Stimulated activated CD8-positive, alpha-beta memory T cell treated with anti-CD3 and anti-CD28 coated beads, Interleukin-12 subunit alpha, Interleukin-12 subunit beta, amount 100 ng/mL, for 1 hour (primary cell): ENCODE results near the gene CCND1.

Experiments used
- DNase-seq: peaks from one replicate; pipeline ENCODE4 v3.0.0-alpha.2; 2020; ENCODE audit warnings: low read depth

The CCND1 gene

DNA sequence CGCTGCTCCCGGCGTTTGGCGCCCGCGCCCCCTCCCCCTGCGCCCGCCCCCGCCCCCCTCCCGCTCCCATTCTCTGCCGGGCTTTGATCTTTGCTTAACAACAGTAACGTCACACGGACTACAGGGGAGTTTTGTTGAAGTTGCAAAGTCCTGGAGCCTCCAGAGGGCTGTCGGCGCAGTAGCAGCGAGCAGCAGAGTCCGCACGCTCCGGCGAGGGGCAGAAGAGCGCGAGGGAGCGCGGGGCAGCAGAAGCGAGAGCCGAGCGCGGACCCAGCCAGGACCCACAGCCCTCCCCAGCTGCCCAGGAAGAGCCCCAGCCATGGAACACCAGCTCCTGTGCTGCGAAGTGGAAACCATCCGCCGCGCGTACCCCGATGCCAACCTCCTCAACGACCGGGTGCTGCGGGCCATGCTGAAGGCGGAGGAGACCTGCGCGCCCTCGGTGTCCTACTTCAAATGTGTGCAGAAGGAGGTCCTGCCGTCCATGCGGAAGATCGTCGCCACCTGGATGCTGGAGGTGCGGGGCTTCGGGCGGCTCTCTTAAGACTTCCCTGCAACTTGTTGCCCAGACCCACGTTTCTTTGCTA is at the start of gene CCND1:
Gene CCND1, plus strand, starts transcription at position 162 of the 587 bp plus-strand sequence. Its CDS starts 158 bp downstream, at position 320.
- no peak for DNase-seq

DNA sequence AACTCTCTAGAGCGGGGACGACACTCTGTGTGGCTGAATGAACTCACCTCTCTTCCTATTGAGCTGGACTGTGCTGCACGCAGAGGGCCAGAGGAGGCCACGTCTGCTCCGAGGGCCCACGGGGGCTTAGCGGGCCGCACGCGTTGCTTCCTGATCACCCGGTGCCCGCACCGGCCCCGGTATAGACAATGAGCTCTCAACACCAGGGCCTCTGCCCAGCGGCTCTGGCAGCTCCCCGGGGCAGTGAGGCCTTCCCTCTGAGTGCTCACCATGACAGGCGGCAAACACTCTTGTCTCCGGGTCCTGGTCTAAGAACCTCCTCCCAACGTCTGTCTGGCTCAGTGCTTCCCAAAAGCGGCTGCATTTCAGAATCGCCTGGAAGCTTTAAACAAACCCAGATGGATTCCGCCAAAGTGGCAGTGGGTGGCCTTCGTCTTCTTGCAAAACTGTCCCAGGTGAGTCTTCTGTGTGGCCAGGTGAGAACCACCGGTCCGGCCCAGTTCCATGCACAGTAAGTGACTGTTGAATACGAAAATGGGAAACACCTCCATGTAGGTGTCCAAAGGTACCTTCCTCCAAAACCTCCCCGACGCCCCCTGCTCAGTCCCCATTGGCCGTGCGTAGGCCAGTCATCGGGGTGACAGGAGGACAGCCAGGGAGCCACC is 47.8 kb upstream of the CCND1 start:
- DNase-seq = no peak

DNA sequence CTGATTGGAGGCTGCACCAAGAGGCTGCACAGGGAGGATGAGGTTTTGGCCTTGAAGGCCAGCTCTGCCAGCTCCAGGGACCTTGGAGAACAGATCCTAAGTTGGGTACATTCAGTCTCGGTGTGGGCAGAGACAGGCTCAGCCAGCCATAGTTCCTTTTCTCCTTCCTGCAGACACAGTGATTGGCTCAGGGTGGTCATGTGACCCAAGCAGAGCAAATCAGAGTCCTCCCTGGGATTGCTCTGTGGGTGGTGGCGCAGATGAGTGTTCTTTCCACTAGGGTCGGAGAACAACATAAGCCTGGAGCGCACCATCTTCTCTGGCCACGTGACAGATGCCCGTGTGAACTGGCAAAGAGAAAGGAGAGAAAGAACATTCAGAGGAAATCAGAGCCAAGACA is 47.1 kb upstream of the CCND1 start:
- no peak for DNase-seq

DNA sequence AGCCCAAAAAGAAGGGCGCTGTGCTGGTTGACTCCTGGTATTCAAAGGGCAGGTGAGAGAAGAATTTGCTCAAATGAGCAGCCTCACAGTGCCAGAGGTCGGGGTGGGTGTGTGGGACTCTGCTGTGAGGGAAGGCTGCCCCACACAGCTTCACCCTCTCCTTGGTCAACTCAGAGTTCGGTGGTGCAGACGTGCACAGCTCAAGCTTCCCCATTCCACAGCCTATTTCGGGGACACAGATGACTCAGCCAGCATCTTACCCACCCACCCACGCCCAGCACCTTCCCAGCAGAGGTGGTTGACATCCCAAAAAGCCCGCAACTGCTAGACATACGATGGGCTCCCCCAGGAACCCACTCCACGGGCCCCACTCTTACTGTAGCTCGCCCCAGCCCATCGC is 46.5 kb upstream of the CCND1 start:
- DNase-seq = no peak

DNA sequence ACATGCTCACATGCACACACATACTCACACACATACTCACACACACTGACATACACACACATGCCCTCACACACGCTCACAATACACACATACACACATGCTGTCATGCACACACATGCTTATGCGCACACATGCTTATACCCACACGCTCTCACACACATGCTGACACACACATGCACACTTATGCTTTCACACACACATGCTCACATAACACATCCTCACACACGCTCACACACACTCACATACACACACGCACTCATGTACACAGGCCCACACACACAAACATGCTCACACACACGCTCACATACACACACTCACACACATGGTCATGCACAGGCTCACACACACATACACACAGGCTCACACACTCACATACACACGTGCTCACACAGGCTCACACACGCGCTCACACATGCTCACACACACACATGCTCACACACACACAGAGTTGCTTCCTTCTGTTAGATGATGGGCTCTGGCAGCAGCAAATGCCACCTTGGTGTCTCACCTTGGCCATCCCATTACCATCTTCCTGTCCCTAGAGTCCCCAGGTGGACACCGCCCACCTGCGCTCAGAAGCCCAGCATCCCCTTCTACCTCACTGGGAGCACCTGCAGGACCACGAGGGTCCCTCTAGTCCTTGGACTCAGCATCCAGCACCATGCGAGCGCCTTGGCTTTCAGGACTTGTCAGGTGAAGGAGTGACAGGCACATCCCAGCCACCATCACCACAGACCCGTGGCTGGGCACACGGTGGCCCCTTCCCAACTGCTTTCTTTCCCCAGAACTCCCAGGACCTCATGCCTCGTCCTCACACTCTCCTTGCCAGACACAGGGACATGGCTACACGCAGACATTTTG is 44.9 kb upstream of the CCND1 start:
- DNase-seq = no peak

DNA sequence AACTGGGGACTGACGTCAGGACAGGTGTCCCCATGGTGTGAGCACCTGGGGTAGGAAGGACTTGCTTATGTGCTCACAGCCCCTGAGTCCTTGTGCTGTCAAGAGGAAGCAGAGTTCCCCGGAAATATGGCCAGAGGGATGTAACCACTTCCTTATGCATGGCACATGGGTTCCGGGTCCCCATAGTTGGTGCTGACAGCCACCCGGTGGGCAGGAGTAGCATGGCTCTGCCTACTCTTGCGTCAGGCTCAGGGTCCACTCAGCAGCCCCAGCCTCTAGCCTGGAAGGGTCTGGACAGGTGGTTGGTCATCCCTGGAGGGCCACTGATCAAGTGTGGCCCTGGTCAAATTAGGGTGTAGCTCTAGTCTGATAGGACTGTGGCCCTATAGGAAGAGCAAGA is 42.8 kb upstream of the CCND1 start:
- DNase-seq = no peak

DNA sequence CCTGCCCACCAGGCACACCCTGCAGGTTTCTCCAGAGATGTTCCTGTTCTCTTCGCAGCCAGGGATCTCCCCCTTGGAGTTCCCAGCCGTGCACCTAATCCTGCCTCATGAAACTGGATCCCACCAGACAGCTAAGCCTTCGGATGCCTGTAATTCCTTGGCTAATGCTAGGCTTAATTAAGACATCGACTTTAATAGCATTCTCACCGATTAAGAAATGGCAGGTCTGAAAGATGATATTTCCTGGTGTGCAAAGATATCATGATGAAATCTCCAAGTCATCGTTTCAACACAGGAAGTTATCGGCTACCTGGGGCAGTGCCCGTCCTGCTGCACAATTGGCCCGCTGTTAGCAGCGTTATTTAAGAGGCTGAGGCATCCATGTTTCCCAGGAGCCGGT is 41.5 kb upstream of the CCND1 start:
- DNase-seq = no peak

DNA sequence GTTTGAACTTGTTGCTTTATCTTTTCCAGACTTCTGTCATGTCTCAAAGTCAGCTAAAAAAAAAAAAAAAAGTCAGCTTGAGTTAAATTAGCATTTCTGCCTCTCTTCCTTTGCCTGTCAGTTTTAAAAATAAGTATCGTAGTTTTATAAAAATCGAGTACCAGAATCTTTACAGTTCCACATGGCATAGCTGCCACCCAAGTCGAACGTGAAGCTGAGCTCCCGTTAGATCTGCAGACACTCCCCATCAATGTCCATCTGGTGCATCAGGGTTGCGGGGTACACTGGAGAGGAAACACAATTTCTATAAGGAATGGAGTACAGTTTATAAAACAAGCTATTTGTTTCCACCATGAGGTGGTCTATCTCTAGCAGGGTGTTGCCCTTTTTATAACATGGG is 41.0 kb upstream of the CCND1 start:
- DNase-seq = no peak

DNA sequence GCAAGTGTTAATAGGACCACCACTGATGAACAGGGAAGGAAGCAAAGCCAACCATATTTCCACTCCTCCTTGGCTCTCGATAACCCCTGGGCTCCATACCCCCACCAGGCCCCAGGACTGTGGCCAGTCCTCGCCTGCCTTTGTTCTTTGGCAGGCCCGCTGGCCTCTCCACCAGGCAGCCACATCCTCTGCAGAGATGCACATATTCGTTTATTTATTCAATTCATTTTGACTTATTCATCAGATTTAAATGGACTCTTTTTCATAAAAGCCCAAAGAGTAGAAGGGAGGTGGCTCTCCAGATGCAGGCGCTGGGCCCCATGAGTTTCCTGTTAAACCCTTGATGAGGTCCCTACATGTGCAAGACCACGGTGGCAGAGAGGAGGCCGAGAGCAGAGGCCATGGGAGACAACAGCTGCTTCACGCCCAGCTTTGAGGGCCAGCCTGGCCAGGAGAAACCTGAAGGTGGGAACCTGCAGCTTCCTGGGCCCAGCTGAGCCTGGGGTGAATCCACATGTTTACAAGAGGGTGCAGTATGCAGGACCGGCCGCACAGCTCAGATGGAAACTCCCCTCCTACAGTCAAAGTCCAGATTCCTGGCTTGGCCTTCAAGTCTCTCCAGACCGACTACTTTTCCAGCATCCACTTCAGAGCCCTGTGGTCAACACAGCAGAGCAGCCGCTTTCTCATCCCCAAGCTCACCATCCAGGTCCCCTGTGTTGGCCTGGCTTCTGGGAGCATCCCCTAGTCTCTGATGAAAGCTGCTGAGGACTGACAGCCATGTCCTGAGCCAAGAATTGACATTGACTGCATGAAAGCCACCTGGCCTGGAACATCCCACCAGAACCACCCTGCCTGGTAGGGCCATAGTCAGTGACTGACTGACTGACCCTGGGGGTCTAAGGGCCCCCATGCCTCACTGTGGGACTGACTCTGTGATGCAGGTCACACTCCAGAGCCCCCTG is 39.7 kb upstream of the CCND1 start:
- DNase-seq = no peak

DNA sequence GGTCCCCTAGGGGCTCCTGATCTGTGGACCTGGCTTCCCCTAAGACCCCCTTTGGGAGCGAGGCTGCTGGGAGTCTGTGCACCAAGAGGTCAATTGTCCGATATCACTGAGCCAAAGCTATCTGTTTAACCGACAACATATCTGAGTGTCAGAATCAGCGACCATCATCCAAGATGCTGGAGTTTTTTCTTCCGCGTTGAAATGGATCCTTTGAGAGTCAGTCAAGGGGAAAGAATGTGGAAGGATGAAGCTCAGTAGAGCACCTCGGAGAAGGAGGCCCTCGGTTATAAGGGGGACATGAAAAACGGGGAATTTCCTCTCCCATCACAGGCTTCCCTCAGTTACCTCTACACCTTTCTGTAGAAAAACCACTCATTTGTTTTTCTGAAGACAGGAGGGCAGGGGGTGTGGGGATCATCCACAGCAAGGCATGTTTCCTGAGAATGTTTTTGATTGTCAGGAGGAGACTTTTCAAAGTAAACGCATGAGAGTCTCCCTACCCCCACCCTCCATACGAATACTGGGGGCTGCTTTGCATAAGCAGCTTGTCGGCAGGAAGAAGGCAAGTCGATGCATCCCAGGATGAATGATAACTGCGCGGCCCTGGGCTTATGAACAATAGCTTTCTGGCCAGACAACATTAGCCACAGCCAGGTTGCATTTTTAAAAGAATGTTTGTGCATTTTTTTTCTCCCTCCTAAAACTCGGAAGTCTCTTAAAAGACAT is 37.7 kb upstream of the CCND1 start:
- DNase-seq = no peak

DNA sequence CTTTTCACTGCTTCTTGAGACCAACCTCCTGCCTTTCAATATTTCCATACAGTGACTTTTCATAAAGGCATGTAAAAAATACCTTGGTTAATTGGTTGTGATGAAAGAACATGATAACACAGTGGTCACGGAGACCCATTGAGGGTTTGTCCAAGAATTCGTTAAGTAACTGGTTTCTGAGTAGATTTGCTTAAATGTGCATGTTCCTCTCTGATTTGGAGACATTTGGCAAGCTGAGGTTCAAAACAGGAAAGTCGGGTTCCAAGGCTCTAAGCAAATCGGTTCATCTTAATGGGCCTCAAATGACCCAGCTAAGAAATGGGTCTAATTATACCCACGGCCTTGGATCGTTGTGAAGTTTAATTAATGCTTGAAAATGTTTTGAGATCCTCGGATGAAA is 36.9 kb upstream of the CCND1 start:
- no peak for DNase-seq

DNA sequence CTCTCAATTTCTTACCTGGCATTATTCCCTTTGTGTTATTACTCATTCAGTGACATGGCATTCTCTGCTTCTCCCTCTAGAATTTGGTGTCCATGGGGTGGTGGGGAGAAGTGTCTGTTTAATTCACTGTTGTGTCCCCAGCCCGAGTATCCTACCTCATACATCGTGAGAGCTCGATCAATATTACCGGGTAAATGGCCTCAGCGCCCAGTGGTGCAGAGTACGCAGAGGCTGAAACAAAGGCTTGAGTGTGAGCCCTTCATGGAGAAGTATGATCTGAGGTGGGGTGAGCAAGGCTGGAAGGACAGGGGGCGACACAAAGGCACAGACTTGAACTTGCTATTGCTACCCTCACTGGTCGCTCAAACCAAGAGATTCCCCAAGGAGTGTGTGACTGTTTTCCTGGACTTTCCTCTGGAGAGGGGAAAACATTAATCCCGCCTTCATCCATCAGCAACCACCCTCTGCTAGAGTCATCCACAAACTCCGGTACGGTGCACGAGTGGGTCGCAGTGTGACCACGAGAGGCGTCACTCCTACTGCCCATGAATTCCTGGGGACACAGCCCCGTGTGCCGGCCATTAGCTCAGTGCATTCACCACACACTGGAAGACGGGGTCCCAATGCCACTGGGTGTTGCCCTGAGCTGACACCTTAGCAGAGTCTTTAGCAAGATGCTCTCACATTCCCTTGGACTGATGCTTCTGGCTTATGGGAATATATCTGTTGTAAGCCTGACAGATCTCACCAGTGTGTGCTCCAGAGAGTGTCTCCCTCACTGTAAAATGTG is 35.0 kb upstream of the CCND1 start:
- no peak for DNase-seq

DNA sequence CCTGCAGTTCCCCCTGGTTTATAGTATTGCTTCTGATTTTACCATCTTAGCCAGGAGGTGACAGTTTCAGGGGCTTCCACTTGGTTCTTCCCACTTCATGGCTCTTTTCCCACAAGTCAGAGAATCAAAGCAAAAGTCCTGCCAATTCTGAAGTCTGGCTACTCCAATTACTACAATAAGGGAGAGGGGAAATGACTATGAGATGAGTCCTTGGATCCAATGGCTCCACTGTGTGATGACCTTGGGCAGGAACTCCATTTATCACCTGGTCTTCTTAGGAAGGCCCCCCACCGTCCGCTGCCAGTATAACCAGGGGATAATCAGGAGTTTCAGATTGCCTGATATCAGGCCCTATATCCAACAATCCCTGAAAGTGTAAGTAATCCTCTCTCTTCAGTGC is 31.6 kb upstream of the CCND1 start:
- DNase-seq = no peak

DNA sequence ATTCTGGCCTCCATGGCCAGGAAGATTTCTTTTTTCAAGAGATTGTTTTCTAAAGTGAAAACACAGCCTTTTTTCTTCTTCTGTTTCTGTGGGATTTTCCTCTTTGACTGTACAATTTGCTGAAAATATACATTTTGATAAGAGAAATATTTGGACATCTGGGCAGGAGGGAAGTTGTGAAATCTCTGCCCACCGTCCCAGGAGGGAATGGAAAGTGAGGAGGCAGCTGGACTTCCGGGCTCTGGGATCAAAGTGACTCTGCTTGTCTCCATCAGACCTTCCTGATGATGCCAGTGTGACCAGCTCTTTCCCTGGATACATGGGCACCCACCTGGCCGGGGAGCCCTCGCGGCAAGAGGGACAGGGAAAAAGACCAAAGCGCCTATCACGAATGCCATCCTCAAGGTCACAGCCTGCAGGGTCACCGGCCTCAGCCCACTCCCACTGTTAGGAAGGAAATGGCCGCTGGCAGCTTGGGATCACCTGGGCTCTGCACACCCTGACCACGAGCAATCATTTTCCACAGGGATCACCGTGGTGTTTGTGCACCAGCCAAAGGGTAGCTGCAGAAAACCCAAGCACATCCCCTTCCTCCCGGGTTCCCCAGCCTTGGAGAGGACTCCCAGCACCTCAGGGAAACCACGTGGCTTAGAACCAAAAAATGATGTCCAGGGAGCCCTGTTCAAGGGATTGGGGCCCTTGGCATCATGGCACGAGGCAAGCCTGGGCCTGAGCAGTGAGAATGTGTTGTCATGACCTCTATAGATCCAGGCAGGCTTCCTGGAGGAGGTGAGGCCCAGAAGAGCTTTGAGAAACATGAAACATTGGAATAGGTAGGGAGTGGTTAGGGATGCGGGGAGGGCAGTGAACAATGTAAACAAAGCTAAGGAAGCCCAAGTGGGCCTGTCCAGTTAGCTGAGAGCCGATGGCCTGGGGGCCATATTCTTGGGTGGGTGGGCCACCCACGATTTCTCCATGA is 29.1 kb upstream of the CCND1 start:
- DNase-seq = no peak

DNA sequence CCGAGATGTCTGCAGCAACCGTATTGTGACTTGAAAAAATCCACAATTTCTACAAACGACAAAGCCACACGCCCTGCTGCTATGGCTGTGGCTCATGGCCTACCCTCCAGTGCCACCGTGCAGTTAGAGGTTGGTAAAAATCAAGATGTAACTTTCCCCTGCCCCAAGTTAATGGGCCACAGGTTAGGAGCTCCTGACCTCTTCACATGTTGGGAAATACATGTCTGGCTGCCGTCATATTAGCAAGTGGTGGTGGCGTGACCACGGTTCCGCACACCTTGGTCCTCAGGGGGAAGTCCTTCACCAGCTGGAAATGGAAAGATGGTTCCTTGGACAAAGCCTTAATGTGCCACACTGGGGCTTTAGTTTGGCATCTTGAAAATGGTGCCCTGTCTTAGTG is 27.4 kb upstream of the CCND1 start:
- no peak for DNase-seq

DNA sequence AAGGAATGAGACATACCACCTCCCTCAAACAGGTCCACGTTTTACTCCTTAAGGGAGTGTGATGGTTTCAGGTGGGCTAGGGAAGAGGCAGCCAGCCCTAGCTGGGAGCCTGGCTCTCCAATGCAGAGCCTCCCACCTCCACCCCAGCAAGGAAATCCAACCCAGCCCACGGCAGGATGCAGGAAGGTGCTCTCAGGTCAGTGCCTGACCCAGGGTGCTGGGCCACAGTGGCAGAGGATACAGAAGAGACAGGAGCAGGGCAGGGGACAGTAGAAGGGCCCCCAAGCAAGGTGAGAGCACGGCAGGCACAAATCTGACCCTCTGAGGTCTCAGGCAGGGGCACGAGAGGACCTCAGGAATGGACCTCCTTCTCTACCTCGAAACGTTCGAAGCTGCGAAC is 26.9 kb upstream of the CCND1 start:
- DNase-seq = no peak

DNA sequence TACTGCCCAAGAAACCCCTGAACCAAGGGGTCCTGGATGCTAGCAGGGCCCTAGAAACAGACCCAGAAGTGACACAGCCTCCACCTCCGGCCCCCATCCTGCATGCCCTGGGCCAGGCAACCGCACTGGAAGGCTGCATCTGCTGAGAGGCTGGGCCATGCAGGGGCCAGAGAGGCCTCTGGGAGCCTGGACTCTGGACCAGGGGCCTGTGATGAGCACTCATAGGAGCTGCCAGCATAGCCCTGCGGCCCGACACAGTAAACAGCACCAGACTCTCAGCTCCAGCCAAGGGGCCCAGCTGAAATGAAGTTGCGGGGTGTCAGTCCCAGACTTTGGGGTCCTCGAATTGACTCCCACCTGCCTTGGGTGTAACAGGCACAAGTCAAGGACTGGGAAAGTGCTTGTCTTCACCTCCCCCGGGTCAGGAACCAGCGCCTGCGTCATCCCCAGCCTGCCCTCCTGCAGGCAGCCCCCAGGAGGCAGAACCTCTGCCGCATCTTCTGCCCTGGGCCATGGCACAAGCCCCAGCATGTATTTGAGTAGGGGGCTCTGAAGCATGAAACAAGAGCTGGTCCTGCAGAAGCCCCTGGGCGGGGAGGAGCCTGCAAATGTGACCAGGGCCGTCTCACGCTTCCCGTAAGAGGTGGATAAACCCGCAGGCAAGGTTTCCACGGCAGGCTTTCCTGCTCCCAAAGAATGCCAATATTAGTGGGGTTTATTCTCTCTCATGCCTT is 25.2 kb upstream of the CCND1 start:
- no peak for DNase-seq

DNA sequence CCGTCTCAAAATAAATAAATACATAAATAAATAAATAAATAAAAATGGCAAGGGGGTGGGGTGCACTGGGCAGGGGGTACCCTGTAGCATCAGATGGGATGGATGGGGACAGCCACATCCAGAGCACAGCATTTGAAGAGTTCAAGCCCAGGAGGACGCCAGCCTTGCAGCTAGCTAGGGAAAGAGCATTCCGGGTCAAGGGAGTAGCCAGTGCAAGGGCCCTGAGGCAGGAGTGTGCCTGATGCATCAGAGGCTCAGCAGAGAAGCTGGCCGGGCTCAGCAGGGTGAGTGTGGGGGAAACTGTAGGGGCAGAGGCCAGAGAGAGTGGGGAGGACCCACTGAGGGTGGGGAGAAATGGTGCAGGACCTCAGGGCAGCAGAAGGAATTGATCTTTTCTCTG is 23.7 kb upstream of the CCND1 start:
- DNase-seq = no peak

DNA sequence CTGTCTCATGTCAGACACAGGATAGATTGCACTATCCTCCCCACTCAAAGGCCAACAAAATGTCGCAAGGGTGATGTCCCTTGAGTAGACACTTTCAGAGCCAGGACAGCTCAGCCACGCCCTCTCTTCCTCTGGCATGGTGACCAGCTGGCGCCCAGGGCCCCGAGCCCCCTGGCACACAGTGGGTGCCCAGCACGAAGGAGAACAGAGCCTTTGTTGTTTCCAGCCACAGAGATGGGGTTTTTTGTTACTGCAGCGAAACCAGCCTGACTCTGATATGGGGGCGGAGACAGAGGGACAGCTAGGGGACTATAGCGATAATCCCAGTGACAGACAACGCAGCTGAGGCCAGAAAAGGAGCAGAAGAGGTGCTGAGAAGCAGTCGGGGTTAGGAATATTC is 23.3 kb upstream of the CCND1 start:
- no peak for DNase-seq
